Stimulated activated CD8-positive, alpha-beta memory T cell treated with anti-CD3 and anti-CD28 coated beads, Interleukin-7, amount 100 ng/mL, for 24 hours (primary cell): ENCODE results near the gene PDZK1IP1.

Experiments used
- DNase-seq: peaks from one replicate; pipeline ENCODE4 v3.0.0-alpha.2; 2020; ENCODE audit warnings: low read depth

PDZK1IP1 gene

GRCh38 chr1:47189844-47190508 is at the start of gene PDZK1IP1:
TSS of gene PDZK1IP1 (minus strand) at chr1:47190036. CDS start at chr1:47189932, 104 bp downstream.
- no peak for DNase-seq

GRCh38 chr1:47238935-47239592 is 49.2 kb upstream of the PDZK1IP1 start:
- no peak for DNase-seq

- no peak for DNase-seq
Measured at GRCh38 chr1:47235806-47236205, 46.0 kb upstream of the PDZK1IP1 start.

GRCh38 chr1:47235241-47235681 is 45.4 kb upstream of the PDZK1IP1 start:
- no peak for DNase-seq

- no peak for DNase-seq
Measured at GRCh38 chr1:47233186-47233585, 43.4 kb upstream of the PDZK1IP1 start.

GRCh38 chr1:47232187-47232874 is 42.5 kb upstream of the PDZK1IP1 start, which contains the start of gene TAL1:
TSS of gene TAL1 (minus strand) at chr1:47232225. CDS start at chr1:47225888, 6,337 bp downstream.
- DNase-seq: no peak

- DNase-seq: no peak
Measured at GRCh38 chr1:47231301-47232186, 41.7 kb upstream of the PDZK1IP1 start.

- no peak for DNase-seq
Measured at GRCh38 chr1:47230692-47231300, 41.0 kb upstream of the PDZK1IP1 start.

- no peak for DNase-seq
Measured at GRCh38 chr1:47229886-47230691, 40.3 kb upstream of the PDZK1IP1 start.

GRCh38 chr1:47229031-47229885 is 39.4 kb upstream of the PDZK1IP1 start:
- no peak for DNase-seq

GRCh38 chr1:47228644-47229030 is 38.8 kb upstream of the PDZK1IP1 start:
- no peak for DNase-seq

GRCh38 chr1:47227341-47228232 is 37.8 kb upstream of the PDZK1IP1 start:
- DNase-seq: no peak

- no peak for DNase-seq
Measured at GRCh38 chr1:47226839-47227215, 37.0 kb upstream of the PDZK1IP1 start.

GRCh38 chr1:47226121-47226838 is 36.4 kb upstream of the PDZK1IP1 start:
- no peak for DNase-seq

- no peak for DNase-seq
Measured at GRCh38 chr1:47225430-47226100, 35.7 kb upstream of the PDZK1IP1 start.

- no peak for DNase-seq
Measured at GRCh38 chr1:47224676-47225399, 35.0 kb upstream of the PDZK1IP1 start.
